ENCODE measurements around the gene DNAJC4. TPM values are rescaled to one million over a fixed set of nuclear protein-coding genes. Genes with fewer than 3 reads are reported as not detected.

The DNAJC4 gene
- total RNA-seq, 1 experiment from 2014 or later: 26.0 TPM

DNA sequence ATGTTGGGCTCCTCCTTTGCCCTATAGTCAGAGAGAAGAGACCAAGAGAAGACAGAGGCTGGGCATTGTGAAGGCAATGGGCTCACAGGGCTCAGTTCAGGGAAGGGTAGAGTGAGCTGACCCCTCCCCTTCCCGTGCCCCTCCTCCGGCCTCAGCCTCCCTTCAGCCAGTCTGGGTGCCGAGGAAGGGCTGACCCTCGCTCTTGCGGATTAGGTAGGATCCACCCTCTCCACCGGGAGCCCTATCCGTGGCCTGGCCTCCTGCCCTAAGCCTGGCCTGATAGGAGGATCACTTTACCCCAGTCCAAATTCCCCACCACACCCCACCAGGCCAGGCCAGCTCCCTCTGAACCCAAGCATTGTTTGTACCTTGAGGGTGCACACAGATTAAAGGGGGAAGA is 18.2 kb downstream of the DNAJC4 start:
- Mint-ChIP-seq H3K27ac (peak overlapping the region; percentile 97), H3K36me3 (peaks cover 4% of the 10 kb centered on the region; the same call in 1 of the 2 replicates), H3K9me3 (no peaks in the 10 kb centered on the region), H3K4me3 (peak overlapping the region; percentile 88), H3K27me3 (ENCODE audit: low read depth) (no peaks in the 10 kb centered on the region), H3K4me1 (peaks cover 45% of the 10 kb centered on the region)
- CTCF ChIA-PET: interaction anchor here (0.5 to 5.3 kb wide), 12 partner anchors 13 to 456 kb away, joined by 3 to 75 read pairs (median 6); partner anchors contain the start of genes CATSPERZ, FERMT3, STIP1 and VEGFB
- peak; percentile 62 for DNase-seq (ENCODE audit: low spot score)
- peak; percentile 35 for ATAC-seq
- TF ChIP-seq CBFB (CRISPR knock-in tag; IDR thresholded peaks at IDR 0.05; ENCODE audit: low read depth) (no peak), ETV6 (CRISPR knock-in tag; IDR thresholded peaks at IDR 0.05) (0 out of 2 replicates have a peak, but pooled peaks have one; percentile 27), ZNF121 (CRISPR knock-in tag; IDR thresholded peaks at IDR 0.05) (0 out of 2 replicates have a peak, but pooled peaks have one; percentile 43), JUN (CRISPR knock-in tag; IDR thresholded peaks at IDR 0.05) (no peak), MXD4 (CRISPR knock-in tag; IDR thresholded peaks at IDR 0.05; ENCODE audit: borderline replicate concordance) (no peak)
- TF ChIP-seq, protein P1, sequence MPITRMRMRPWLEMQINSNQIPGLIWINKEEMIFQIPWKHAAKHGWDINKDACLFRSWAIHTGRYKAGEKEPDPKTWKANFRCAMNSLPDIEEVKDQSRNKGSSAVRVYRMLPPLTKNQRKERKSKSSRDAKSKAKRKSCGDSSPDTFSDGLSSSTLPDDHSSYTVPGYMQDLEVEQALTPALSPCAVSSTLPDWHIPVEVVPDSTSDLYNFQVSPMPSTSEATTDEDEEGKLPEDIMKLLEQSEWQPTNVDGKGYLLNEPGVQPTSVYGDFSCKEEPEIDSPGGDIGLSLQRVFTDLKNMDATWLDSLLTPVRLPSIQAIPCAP (CRISPR knock-in tag; IDR thresholded peaks at IDR 0.05): no peak
- POLR2A ChIA-PET: interaction anchor here (0.6 to 1.0 kb wide), 3 partner anchors 19 to 259 kb away, joined by 4 to 7 read pairs (median 6); no protein-coding TSS in a partner anchor

DNA sequence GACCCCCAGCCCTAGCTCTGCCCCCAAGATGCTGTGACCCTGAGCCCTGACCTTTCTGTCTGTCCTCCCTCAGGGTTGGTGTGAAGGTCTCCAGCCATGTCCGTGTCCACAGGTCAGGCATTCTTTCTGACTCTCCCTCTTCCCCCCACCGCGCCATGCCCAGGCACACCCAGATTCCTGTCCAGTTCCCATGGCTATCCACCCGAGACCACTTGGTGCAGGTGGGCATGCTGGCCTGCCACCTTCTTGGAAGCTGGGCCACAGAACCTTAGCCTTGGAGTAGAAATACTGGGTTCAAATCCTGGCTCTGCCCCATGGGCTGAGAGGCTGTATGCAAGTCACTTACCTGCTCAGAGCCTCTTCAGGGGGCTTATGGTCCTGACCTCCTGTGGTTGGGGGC is 18.7 kb downstream of the DNAJC4 start:
- CTCF ChIA-PET: interaction anchor here (0.5 to 5.3 kb wide), 16 partner anchors 7 to 271 kb away, joined by 3 to 75 read pairs (median 20); partner anchors contain the start of genes CATSPERZ, DNAJC4, ESRRA and FERMT3
- ATAC-seq: no peak
- TF ChIP-seq MXD4 (CRISPR knock-in tag; IDR thresholded peaks at IDR 0.05; ENCODE audit: borderline replicate concordance) (no peak), NR1H2 (CRISPR knock-in tag; IDR thresholded peaks at IDR 0.05) (no peak), CREB1 (CRISPR knock-in tag; IDR thresholded peaks at IDR 0.05) (no peak), TCF7 (CRISPR knock-in tag; IDR thresholded peaks at IDR 0.05; ENCODE audit: low read depth) (no peak), GABPB1 (CRISPR knock-in tag; IDR thresholded peaks at IDR 0.05) (no peak), ZNF219 (CRISPR knock-in tag; IDR thresholded peaks at IDR 0.05; ENCODE audit: borderline replicate concordance) (no peak), ZNF416 (CRISPR knock-in tag; IDR thresholded peaks at IDR 0.05) (no peak), ESRRA (CRISPR knock-in tag; IDR thresholded peaks at IDR 0.05; ENCODE audit: borderline replicate concordance) (no peak; the same call in 1 of the 2 replicates), TEAD1 (CRISPR knock-in tag; IDR thresholded peaks at IDR 0.05) (no peak), ZNF138 (CRISPR knock-in tag; conservative IDR thresholded peaks at IDR 0.05) (no peak)
- TF ChIP-seq, protein P2, sequence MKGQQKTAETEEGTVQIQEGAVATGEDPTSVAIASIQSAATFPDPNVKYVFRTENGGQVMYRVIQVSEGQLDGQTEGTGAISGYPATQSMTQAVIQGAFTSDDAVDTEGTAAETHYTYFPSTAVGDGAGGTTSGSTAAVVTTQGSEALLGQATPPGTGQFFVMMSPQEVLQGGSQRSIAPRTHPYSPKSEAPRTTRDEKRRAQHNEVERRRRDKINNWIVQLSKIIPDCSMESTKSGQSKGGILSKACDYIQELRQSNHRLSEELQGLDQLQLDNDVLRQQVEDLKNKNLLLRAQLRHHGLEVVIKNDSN (CRISPR knock-in tag; IDR thresholded peaks at IDR 0.05): no peak
- TF ChIP-seq, protein P3, sequence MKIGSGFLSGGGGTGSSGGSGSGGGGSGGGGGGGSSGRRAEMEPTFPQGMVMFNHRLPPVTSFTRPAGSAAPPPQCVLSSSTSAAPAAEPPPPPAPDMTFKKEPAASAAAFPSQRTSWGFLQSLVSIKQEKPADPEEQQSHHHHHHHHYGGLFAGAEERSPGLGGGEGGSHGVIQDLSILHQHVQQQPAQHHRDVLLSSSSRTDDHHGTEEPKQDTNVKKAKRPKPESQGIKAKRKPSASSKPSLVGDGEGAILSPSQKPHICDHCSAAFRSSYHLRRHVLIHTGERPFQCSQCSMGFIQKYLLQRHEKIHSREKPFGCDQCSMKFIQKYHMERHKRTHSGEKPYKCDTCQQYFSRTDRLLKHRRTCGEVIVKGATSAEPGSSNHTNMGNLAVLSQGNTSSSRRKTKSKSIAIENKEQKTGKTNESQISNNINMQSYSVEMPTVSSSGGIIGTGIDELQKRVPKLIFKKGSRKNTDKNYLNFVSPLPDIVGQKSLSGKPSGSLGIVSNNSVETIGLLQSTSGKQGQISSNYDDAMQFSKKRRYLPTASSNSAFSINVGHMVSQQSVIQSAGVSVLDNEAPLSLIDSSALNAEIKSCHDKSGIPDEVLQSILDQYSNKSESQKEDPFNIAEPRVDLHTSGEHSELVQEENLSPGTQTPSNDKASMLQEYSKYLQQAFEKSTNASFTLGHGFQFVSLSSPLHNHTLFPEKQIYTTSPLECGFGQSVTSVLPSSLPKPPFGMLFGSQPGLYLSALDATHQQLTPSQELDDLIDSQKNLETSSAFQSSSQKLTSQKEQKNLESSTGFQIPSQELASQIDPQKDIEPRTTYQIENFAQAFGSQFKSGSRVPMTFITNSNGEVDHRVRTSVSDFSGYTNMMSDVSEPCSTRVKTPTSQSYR (CRISPR knock-in tag; IDR thresholded peaks at IDR 0.05): no peak
- TF ChIP-seq, protein P4, sequence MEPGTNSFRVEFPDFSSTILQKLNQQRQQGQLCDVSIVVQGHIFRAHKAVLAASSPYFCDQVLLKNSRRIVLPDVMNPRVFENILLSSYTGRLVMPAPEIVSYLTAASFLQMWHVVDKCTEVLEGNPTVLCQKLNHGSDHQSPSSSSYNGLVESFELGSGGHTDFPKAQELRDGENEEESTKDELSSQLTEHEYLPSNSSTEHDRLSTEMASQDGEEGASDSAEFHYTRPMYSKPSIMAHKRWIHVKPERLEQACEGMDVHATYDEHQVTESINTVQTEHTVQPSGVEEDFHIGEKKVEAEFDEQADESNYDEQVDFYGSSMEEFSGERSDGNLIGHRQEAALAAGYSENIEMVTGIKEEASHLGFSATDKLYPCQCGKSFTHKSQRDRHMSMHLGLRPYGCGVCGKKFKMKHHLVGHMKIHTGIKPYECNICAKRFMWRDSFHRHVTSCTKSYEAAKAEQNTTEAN (CRISPR knock-in tag; IDR thresholded peaks at IDR 0.05): no peak
- TF ChIP-seq, protein P5, sequence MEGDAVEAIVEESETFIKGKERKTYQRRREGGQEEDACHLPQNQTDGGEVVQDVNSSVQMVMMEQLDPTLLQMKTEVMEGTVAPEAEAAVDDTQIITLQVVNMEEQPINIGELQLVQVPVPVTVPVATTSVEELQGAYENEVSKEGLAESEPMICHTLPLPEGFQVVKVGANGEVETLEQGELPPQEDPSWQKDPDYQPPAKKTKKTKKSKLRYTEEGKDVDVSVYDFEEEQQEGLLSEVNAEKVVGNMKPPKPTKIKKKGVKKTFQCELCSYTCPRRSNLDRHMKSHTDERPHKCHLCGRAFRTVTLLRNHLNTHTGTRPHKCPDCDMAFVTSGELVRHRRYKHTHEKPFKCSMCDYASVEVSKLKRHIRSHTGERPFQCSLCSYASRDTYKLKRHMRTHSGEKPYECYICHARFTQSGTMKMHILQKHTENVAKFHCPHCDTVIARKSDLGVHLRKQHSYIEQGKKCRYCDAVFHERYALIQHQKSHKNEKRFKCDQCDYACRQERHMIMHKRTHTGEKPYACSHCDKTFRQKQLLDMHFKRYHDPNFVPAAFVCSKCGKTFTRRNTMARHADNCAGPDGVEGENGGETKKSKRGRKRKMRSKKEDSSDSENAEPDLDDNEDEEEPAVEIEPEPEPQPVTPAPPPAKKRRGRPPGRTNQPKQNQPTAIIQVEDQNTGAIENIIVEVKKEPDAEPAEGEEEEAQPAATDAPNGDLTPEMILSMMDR (IDR thresholded peaks at IDR 0.05): no peak
- TF ChIP-seq, protein P6, sequence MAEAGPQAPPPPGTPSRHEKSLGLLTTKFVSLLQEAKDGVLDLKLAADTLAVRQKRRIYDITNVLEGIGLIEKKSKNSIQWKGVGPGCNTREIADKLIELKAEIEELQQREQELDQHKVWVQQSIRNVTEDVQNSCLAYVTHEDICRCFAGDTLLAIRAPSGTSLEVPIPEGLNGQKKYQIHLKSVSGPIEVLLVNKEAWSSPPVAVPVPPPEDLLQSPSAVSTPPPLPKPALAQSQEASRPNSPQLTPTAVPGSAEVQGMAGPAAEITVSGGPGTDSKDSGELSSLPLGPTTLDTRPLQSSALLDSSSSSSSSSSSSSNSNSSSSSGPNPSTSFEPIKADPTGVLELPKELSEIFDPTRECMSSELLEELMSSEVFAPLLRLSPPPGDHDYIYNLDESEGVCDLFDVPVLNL (CRISPR knock-in tag; IDR thresholded peaks at IDR 0.05; ENCODE audit: borderline replicate concordance, low read depth): no peak
- TF ChIP-seq, protein P7, sequence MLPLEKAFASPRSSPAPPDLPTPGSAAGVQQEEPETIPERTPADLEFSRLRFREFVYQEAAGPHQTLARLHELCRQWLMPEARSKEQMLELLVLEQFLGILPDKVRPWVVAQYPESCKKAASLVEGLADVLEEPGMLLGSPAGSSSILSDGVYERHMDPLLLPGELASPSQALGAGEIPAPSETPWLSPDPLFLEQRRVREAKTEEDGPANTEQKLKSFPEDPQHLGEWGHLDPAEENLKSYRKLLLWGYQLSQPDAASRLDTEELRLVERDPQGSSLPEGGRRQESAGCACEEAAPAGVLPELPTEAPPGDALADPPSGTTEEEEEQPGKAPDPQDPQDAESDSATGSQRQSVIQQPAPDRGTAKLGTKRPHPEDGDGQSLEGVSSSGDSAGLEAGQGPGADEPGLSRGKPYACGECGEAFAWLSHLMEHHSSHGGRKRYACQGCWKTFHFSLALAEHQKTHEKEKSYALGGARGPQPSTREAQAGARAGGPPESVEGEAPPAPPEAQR (CRISPR knock-in tag; IDR thresholded peaks at IDR 0.05): no peak
- TF ChIP-seq, protein P8, sequence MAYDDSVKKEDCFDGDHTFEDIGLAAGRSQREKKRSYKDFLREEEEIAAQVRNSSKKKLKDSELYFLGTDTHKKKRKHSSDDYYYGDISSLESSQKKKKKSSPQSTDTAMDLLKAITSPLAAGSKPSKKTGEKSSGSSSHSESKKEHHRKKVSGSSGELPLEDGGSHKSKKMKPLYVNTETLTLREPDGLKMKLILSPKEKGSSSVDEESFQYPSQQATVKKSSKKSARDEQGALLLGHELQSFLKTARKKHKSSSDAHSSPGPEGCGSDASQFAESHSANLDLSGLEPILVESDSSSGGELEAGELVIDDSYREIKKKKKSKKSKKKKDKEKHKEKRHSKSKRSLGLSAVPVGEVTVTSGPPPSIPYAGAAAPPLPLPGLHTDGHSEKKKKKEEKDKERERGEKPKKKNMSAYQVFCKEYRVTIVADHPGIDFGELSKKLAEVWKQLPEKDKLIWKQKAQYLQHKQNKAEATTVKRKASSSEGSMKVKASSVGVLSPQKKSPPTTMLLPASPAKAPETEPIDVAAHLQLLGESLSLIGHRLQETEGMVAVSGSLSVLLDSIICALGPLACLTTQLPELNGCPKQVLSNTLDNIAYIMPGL (CRISPR knock-in tag; IDR thresholded peaks at IDR 0.05): no peak
- peak overlapping the region; percentile 97 for H3K27ac Mint-ChIP-seq
- no peaks in the 10 kb centered on the region for H3K27me3 Mint-ChIP-seq (ENCODE audit: low read depth)
- H3K4me3 Mint-ChIP-seq: peak overlapping the region; percentile 88
- no peaks in the 10 kb centered on the region for H3K36me3 Mint-ChIP-seq
- POLR2A ChIA-PET: interaction anchor here (0.6 to 3.7 kb wide), 5 partner anchors 8 to 260 kb away, joined by 4 to 25 read pairs (median 7); partner anchors contain the start of gene FKBP2
- peaks cover 45% of the 10 kb centered on the region for H3K4me1 Mint-ChIP-seq
- no peaks in the 10 kb centered on the region for H3K9me3 Mint-ChIP-seq
- DNase-seq (ENCODE audit: low spot score): no peak

All from WTC11 (cell line).